Measurements from ENCODE around the gene KLF13. TPM values are rescaled to one million over a fixed set of nuclear protein-coding genes. Genes with fewer than 3 reads are reported as not detected.

KLF13 gene
- total and polyA plus RNA-seq, 2 donors (not counting 1 experiment from before 2014, with no cell fraction given), result 65.5 to 140 TPM

DNA sequence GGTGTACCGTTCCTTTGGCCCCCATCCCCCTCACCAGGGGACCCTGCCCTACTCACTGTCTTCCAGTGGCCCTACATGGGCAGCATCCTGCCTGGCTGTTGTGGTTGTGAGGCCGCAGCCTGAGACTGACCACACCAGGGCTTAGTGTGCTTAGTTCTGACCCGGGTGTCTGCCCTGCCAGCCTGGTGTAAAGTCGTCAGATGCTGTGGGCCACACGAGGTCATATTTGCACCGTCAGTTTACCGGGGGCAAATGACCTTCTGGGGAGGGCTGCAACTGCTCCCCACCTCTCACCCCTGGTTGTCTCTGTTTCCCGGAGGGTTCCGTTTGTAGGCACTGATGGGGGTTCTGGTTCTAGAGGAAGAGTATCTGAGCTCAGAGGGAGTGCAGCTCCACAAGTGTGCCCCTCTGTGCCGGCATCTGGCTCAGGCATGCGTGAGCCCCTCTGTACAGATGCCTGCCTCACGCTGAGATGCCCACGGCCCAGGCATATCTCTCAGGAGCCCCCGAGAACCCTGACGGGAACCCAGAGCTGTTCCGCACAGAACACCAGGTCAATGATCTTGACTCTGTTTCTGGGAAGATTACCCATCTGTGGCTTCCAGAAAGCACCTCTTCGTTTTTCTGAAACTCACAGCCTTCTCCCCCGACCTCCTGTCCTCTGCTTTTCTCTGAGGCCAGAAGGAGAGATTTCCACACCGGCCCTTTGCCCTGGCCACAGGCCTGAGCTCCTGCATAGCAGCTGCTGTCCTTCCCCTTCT lies 19.2 kb downstream of the KLF13 start:
- H3K4me2 ChIP-seq (replicated peaks; ENCODE audit: low read depth, low read length, poor library complexity, severe bottlenecking), result peak overlapping the region; percentile 89

More for the DNA sequence above, 19.2 kb downstream of the KLF13 start:
- Mint-ChIP-seq H3K9me3 (ENCODE audit: insufficient read depth) (no peaks in the 10 kb centered on the region), H3K27ac (peak overlapping the region; percentile 99), H3K4me3 (peak overlapping the region; percentile 95), H3K4me1 (peaks cover 99% of the 10 kb centered on the region), H3K27me3 (no peaks in the 10 kb centered on the region)
- Histone ChIP-seq H3K9ac (ENCODE audit: low read length) (peak overlapping the region; percentile 63), H4K20me1 (ENCODE audit: control insufficient read depth, insufficient read depth, low read length, poor library complexity, severe bottlenecking) (peaks cover 99% of the 10 kb centered on the region), H3K27ac (ENCODE audit: low read length in 2 of 2) (peak overlapping the region; percentile 90 to 97), H3K4me1 (ENCODE audit: control insufficient read depth in 2 of 2, insufficient read depth in 2 of 2, low read length in 2 of 2) (peaks cover 100% of the 10 kb centered on the region in 2 donors), H3K27me3 (replicated peaks in 1 of 4; ENCODE audit: control extremely low read depth in 1 of 4, control insufficient read depth in 3 of 4, insufficient read depth in 4 of 4, low read length in 3 of 4) (no peaks in the 10 kb centered on the region), H2AFZ (ENCODE audit: insufficient read depth, low read depth, low read length, poor library complexity, severe bottlenecking) (no peak overlapping the region), H3K36me3 (replicated peaks in 1 of 2; ENCODE audit: control extremely low read depth in 1 of 2, control insufficient read depth in 1 of 2, extremely low read depth in 1 of 2, insufficient read depth in 2 of 2, low read length in 1 of 2) (peaks cover 0 to 36% of the 10 kb centered on the region in 2 experiments), H3K9me3 (ENCODE audit: control extremely low read depth in 1 of 3, control insufficient read depth in 2 of 3, insufficient read depth in 1 of 3, low read length in 2 of 3) (no peaks in the 10 kb centered on the region), H3K79me2 (ENCODE audit: control insufficient read depth, insufficient read depth, low read length) (peaks cover 100% of the 10 kb centered on the region), H3K4me3 (ENCODE audit: control extremely low read depth in 1 of 5, extremely low read depth in 1 of 5, insufficient read depth in 1 of 5, low read depth in 2 of 5, low read length in 4 of 5) (peak overlapping the region in 4 of 5 experiments; percentile 42 to 70 (median 58))
- DNase-seq (no peak), ATAC-seq (ENCODE audit: low read depth) (peak; percentile 4)
- intact Hi-C loops (cut with micrococcal nuclease), result loop anchor here (1.0 to 5.0 kb wide), 6 partner anchors 8 to 142 kb away; no protein-coding TSS in a partner anchor
- ChIA-PET CTCF (interaction anchor here (0.5 to 2.7 kb wide), 10 partner anchors 11 to 142 kb away, joined by 3 to 19 read pairs (median 5); no protein-coding TSS in a partner anchor), POLR2A (interaction anchor here (0.6 to 3.7 kb wide), 10 partner anchors 10 to 131 kb away, joined by 3 to 19 read pairs (median 4); partner anchors contain the start of gene KLF13)
- no peak for TF ChIP-seq EZH2 (IDR thresholded peaks at IDR 0.05; ENCODE audit: borderline replicate concordance, insufficient read depth, low read depth, low read length, poor library complexity, severe bottlenecking)
- TF ChIP-seq, protein P1, sequence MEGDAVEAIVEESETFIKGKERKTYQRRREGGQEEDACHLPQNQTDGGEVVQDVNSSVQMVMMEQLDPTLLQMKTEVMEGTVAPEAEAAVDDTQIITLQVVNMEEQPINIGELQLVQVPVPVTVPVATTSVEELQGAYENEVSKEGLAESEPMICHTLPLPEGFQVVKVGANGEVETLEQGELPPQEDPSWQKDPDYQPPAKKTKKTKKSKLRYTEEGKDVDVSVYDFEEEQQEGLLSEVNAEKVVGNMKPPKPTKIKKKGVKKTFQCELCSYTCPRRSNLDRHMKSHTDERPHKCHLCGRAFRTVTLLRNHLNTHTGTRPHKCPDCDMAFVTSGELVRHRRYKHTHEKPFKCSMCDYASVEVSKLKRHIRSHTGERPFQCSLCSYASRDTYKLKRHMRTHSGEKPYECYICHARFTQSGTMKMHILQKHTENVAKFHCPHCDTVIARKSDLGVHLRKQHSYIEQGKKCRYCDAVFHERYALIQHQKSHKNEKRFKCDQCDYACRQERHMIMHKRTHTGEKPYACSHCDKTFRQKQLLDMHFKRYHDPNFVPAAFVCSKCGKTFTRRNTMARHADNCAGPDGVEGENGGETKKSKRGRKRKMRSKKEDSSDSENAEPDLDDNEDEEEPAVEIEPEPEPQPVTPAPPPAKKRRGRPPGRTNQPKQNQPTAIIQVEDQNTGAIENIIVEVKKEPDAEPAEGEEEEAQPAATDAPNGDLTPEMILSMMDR (IDR thresholded peaks at IDR 0.05), result no peak
- 46% methylated on average over 17 of the region's 19 CpGs for WGBS (ENCODE audit: insufficient coverage)

All from B cell (primary cell).